Right renal pelvis (tissue), 4 donors: ENCODE results near the gene CAMK1D. TPM values are rescaled to one million over a fixed set of nuclear protein-coding genes. Genes with fewer than 3 reads are reported as not detected.
A peak's percentile ranks its signal among the peaks of the same experiment; 100 is the strongest.
"Not testable (repeated sequence)": the region's sequence is repeated elsewhere in the genome, so short reads cannot be mapped to it uniquely, and the experiment has no call there.

ENCODE experiments used
- DNase-seq, 4 donors: peaks; one replicate each; pipeline ENCODE4 v3.0.0-alpha.2; 2013; ENCODE audit warnings: low read depth in 4 of 4, low spot score in 3 of 4, missing footprints in 1 of 4
- polyA plus RNA-seq, 4 donors: library from polyadenylated mRNA; unstranded; fragments of 120-200 nt; gene quantifications; one replicate each; pipeline ENCODE4 v1.2.1, GENCODE V29; 2013; ENCODE audit not compliant: insufficient read length in 4 of 4

Gene CAMK1D
- polyA plus RNA-seq = 10 to 100 TPM; 10.5 to 12.4 (median 11.0) TPM

- DNase-seq = no peak
These were observed at the start of gene CAMK1D for GRCh38 chr10:12348870-12349628. Gene CAMK1D, plus strand, starts transcription at chr10:12349547.

DNA sequence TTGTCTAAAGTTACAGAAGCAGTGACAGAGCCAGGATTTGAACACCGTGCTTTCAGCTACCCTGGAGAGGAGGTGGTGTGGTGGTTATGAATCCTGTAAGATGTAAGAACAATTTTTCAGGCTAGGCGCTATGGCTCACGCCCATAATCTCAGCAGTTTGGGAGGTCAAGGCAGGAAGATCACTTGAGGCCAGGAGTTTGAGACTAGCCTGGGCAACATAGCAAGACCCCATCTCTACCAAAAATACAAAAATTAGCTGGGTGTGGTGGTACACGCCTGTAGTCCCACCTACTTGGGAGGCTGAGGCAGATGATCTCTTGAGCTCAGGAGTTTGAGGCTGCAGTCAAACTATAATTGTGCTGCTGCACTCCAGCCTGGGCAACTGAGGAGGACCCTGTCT is 48.3 kb upstream of the CAMK1D start:
- DNase-seq = not testable (repeated sequence)

- DNase-seq = no peak
These were observed 41.3 kb upstream of the CAMK1D start for GRCh38 chr10:12308057-12308456.

GRCh38 chr10:12308736-12309375 is 40.5 kb upstream of the CAMK1D start:
- no peak for DNase-seq

DNA sequence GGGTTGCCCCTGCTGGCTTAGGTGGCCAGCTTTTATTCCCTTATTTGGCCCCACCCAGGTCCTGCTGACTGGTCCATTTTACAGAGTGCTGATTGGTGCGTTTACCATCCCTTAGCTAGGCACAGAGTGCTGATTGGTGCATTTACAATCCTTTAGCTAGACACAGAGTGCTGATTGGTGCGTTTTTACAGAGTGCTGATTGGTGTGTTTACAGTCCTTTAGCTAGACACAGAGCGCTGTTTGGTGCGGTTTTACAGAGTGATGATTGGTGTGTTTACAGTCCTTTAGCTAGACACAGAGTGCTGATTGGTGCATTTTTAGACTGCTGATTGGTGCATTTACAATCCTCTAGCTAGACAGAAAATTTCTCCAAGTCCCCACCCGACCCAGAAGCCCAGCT is 39.6 kb upstream of the CAMK1D start:
- DNase-seq = not testable (repeated sequence)

- no peak for DNase-seq
These were observed 34.5 kb upstream of the CAMK1D start for GRCh38 chr10:12314836-12315235.

GRCh38 chr10:12319076-12319475 is 30.3 kb upstream of the CAMK1D start:
- DNase-seq = no peak

- DNase-seq = no peak
These were observed 28.5 kb upstream of the CAMK1D start for GRCh38 chr10:12320892-12321291.

DNA sequence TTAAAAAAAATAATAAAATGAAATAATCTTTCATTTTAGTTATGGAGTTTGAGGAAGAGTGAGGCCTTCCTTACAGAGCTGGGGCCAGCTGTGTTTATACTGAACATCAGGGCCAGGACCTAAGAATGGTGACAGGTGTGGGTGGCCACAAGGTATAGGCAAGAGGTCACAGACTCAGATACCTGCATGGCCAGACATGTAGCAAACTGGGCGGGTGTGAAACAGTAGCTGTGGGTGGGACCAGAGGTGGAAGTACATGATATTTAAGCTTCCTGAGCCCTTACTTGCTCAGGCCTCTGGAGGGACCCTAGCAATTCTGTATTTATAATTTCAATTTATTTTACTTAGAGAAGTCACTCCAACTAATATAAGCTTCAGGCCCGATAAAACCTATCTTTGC is 27.7 kb upstream of the CAMK1D start:
- DNase-seq = no peak

DNA sequence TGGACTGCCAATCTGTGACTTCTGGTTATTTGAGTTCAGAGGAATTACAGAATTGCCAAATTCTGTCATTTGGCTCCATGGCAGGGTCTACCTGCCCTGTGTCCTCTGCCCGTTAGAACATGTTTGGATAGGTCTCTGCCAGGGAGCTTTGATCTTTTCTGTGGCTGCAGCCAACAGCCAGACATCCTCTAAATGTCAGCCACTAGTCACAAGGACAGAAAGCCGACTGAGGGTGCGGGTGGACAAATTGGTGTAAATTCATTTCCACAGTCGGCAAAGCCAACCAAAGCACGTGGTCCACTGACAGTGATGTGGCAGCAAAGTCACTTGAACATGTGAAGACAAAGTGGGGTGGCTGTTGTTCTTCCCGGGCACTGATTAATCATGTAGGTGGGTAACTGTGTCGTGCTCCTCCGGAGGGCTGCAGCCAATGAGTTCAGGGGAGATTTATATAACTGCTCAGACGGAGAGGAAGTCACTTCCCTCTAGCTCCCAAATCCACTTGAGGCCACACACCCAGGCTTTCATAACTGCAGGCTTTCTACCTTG is 26.7 kb upstream of the CAMK1D start:
- no peak for DNase-seq

- no peak for DNase-seq
These were observed 24.8 kb upstream of the CAMK1D start for GRCh38 chr10:12324530-12324929.

GRCh38 chr10:12327074-12327473 is 22.3 kb upstream of the CAMK1D start:
- DNase-seq = no peak

DNA sequence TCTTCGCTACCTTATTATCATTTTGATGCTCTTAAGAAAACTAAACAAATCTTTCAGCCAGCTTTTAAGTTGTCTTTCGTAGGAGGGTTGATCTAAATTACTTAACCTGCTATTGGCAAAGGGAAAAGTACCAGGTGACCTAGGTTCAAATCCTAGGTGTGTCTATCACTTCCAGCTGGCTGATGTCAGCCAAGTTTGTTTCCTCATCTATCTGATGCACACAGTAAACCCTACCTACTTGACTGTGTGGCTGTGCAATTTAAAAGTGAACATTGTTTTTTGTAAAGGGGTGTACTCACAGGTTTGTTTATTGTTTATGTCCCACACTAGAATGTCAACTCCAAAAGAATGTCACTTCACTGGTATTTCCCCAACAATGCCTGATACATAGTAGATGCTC is 21.9 kb upstream of the CAMK1D start:
- no peak for DNase-seq

- DNase-seq = not testable (repeated sequence)
These were observed 21.0 kb upstream of the CAMK1D start for GRCh38 chr10:12328312-12328711.

- no peak for DNase-seq
These were observed 16.6 kb upstream of the CAMK1D start for GRCh38 chr10:12332572-12333379.

DNA sequence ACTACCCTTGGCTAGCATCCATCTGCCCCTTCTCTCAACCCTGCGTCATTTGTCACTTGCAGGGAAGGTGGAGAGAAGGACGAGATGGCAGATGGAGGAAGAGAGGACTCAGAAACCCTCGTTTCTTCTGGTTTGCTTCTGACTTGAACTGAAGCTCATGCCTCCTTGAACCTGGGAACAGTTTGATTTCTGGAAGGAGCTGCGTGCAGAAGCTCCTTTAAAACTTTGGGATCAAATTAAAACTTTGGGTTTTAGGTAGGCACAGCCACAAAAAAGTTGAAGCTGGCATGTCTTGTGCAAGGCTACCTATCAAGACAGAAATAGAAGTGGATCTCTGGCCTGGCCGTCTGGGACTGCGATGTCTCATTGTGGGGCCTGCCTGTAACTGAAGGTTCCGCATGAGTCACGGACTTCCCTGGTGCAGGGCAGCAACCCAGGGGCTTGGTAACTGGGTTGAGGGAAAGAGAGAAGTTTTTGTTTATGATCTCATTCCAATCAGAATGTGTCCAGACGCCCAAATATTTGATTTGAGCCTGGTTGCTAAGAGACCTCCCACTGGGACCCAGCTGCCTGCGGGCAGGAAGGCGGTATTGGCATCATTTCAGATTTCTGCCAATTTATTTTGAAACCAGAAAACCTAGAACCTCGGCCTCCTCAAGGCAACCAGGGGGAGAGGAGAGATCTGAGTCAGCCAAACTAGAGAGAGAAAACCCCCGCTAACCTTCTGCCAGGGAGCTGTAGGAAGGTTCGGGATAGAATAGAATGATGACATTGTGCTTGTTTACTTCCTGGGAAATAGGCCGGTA is 15.8 kb upstream of the CAMK1D start:
- no peak for DNase-seq

GRCh38 chr10:12334186-12334530 is 15.2 kb upstream of the CAMK1D start:
- DNase-seq = no peak

- DNase-seq = not testable (repeated sequence)
These were observed 14.2 kb upstream of the CAMK1D start for GRCh38 chr10:12335169-12335568.

GRCh38 chr10:12337453-12338372 is 11.6 kb upstream of the CAMK1D start:
- peak in 1 of 4 donors; percentile 66 for DNase-seq
